Suprapubic skin (tissue), 4 donors: Measurements from ENCODE around the gene MFSD6. TPM values are rescaled to one million over a fixed set of nuclear protein-coding genes. Genes with fewer than 3 reads are reported as not detected.

ENCODE experiments used
- DNase-seq, 2 donors: peaks; one replicate each; pipeline ENCODE4 v3.0.0-alpha.2; 2019; ENCODE audit warnings: low spot score in 2 of 2
- H3K27ac ChIP-seq: fragments of 200-600 bp; sonication (generic); one replicate; pipeline ENCODE4 v1.5.1; 2019
- H3K27me3 ChIP-seq: fragments of 200-600 bp; sonication (generic); one replicate; pipeline ENCODE4 v1.5.1; 2019
- H3K36me3 ChIP-seq: fragments of 200-600 bp; sonication (generic); one replicate; pipeline ENCODE4 v1.5.1; 2019
- H3K4me1 ChIP-seq: fragments of 200-600 bp; sonication (generic); one replicate; pipeline ENCODE4 v1.5.1; 2019
- H3K4me3 ChIP-seq: fragments of 200-600 bp; sonication (generic); one replicate; pipeline ENCODE4 v1.5.1; 2019; ENCODE audit warnings: mild to moderate bottlenecking
- H3K9me3 ChIP-seq: fragments of 200-600 bp; sonication (generic); one replicate; pipeline ENCODE4 v1.5.1; 2019
- CTCF ChIP-seq, 2 donors: fragments of 200-600 bp in 1 of 2; fragments of 450-650 bp in 1 of 2; sonication (generic) in 1 of 2; IDR thresholded peaks; one replicate each; pipeline ENCODE4 v1.5.1; 2016 to 2019; ENCODE audit warnings: antibody characterized with exemption in 2 of 2, mild to moderate bottlenecking in 1 of 2, moderate library complexity in 1 of 2
- EP300 ChIP-seq: sonication (generic); formaldehyde crosslinking; IDR thresholded peaks from one replicate; pipeline ENCODE4 v1.6.1; 2017; ENCODE audit warnings: antibody characterized with exemption
- POLR2A ChIP-seq, 2 donors: fragments of 450-650 bp; IDR thresholded peaks; one replicate each; pipeline ENCODE4 v1.6.1; 2017; ENCODE audit warnings: antibody characterized with exemption in 2 of 2, mild to moderate bottlenecking in 2 of 2, moderate library complexity in 2 of 2
- POLR2AphosphoS5 ChIP-seq, 3 donors: sonication (generic); formaldehyde crosslinking; IDR thresholded peaks; one replicate each; pipeline ENCODE4 v1.6.1; 2017; ENCODE audit warnings: antibody characterized with exemption in 3 of 3
- WGBS: methylation state at CpG from one replicate; pipeline ENCODE4 v1.1.5; 2018; 5-methylcytosine and 5-hydroxymethylcytosine counted together
- total RNA-seq, 4 donors: library from RNA; depleted of rRNA; stranded (reverse); fragments of >200 nt; gene quantifications; one replicate each; pipeline ENCODE4 v1.1.0, GENCODE V29; 2016

Gene MFSD6
- total RNA-seq, 4 donors from 2014 or later: 182 to 295 (median 199) TPM

- no peaks in the 10 kb centered on the region for H3K9me3 ChIP-seq
- no peak for DNase-seq
- no peak overlapping the region for H3K27ac ChIP-seq
- H3K36me3 ChIP-seq: peaks cover 2% of the 10 kb centered on the region
- H3K4me1 ChIP-seq: peaks cover 15% of the 10 kb centered on the region
- TF ChIP-seq POLR2A (IDR thresholded peaks at IDR 0.05): no peak
- no peak for TF ChIP-seq POLR2AphosphoS5 (IDR thresholded peaks at IDR 0.05)
- no peak for TF ChIP-seq CTCF (IDR thresholded peaks at IDR 0.05)
- TF ChIP-seq EP300: no peak
- no peak overlapping the region for H3K4me3 ChIP-seq
- no peaks in the 10 kb centered on the region for H3K27me3 ChIP-seq
Measured at GRCh38 chr2:190376083-190376482, 32.1 kb upstream of the MFSD6 start.

GRCh38 chr2:190376591-190377245 lies 31.4 kb upstream of the MFSD6 start:
- H3K36me3 ChIP-seq: no peaks in the 10 kb centered on the region
- 77% methylated on average over 3 of the region's 3 CpGs for WGBS
- H3K9me3 ChIP-seq: no peaks in the 10 kb centered on the region

GRCh38 chr2:190378880-190379237 lies 29.3 kb upstream of the MFSD6 start:
- no peak for DNase-seq
- H3K27me3 ChIP-seq: no peaks in the 10 kb centered on the region
- peaks cover 5% of the 10 kb centered on the region for H3K4me1 ChIP-seq
- no peak overlapping the region for H3K27ac ChIP-seq
- WGBS: 78% methylated on average over 6 of the region's 6 CpGs
- H3K4me3 ChIP-seq: no peak overlapping the region
- H3K9me3 ChIP-seq: no peaks in the 10 kb centered on the region
- H3K36me3 ChIP-seq: no peaks in the 10 kb centered on the region
- TF ChIP-seq POLR2A (IDR thresholded peaks at IDR 0.05): no peak

More at GRCh38 chr2:190376591-190377245, 31.4 kb upstream of the MFSD6 start:
- Histone ChIP-seq H3K27me3 (no peaks in the 10 kb centered on the region), H3K27ac (no peak overlapping the region), H3K4me1 (peaks cover 15% of the 10 kb centered on the region), H3K4me3 (no peak overlapping the region)
- DNase-seq: no peak
- TF ChIP-seq EP300: no peak
- TF ChIP-seq POLR2AphosphoS5 (IDR thresholded peaks at IDR 0.05): no peak
- no peak for TF ChIP-seq CTCF (IDR thresholded peaks at IDR 0.05)
- no peak for TF ChIP-seq POLR2A (IDR thresholded peaks at IDR 0.05)

- WGBS: 80% methylated on average over 10 of the region's 10 CpGs
- DNase-seq: no peak
- Histone ChIP-seq H3K27me3 (no peaks in the 10 kb centered on the region), H3K27ac (no peak overlapping the region), H3K36me3 (no peaks in the 10 kb centered on the region), H3K9me3 (no peaks in the 10 kb centered on the region), H3K4me1 (peaks cover 5% of the 10 kb centered on the region), H3K4me3 (no peak overlapping the region)
- no peak for TF ChIP-seq POLR2A (IDR thresholded peaks at IDR 0.05)
- no peak for TF ChIP-seq EP300
- no peak for TF ChIP-seq POLR2AphosphoS5 (IDR thresholded peaks at IDR 0.05)
- no peak for TF ChIP-seq CTCF (IDR thresholded peaks at IDR 0.05)
Measured at GRCh38 chr2:190379249-190379964, 28.7 kb upstream of the MFSD6 start.

GRCh38 chr2:190380962-190381412 lies 27.2 kb upstream of the MFSD6 start:
- DNase-seq: no peak
- WGBS: 77% methylated on average over 5 of the region's 5 CpGs
- Histone ChIP-seq H3K36me3 (no peaks in the 10 kb centered on the region), H3K9me3 (no peaks in the 10 kb centered on the region), H3K4me3 (no peak overlapping the region), H3K4me1 (peaks cover 5% of the 10 kb centered on the region), H3K27me3 (no peaks in the 10 kb centered on the region), H3K27ac (no peak overlapping the region)
- TF ChIP-seq POLR2AphosphoS5 (IDR thresholded peaks at IDR 0.05) (no peak), EP300 (no peak), POLR2A (IDR thresholded peaks at IDR 0.05) (no peak), CTCF (IDR thresholded peaks at IDR 0.05) (no peak)
